CD4-positive, alpha-beta T cell treated with Interleukin-6 for 4 hours (primary cell): ENCODE results near the gene UBE2H.
"Not testable (repeated sequence)": the region's sequence is repeated elsewhere in the genome, so short reads cannot be mapped to it uniquely, and the experiment has no call there.

ENCODE experiments used
- DNase-seq: peaks from one replicate; pipeline ENCODE4 v3.0.0-alpha.2; 2020; ENCODE audit warnings: mixed read lengths

Gene UBE2H

GRCh38 chr7:129840757-129841156 lies 112.0 kb downstream of the UBE2H start:
- no peak for DNase-seq

- DNase-seq = no peak
Measured at GRCh38 chr7:129836983-129837382, 115.8 kb downstream of the UBE2H start.

GRCh38 chr7:129835569-129835968 lies 117.2 kb downstream of the UBE2H start:
- DNase-seq = no peak

- not testable (repeated sequence) for DNase-seq
Measured at GRCh38 chr7:129833353-129833752, 119.4 kb downstream of the UBE2H start.

- no peak for DNase-seq
Measured at GRCh38 chr7:129832701-129833227, 120.0 kb downstream of the UBE2H start.

GRCh38 chr7:129832282-129832681 lies 120.5 kb downstream of the UBE2H start:
- no peak for DNase-seq

GRCh38 chr7:129831424-129832058 lies 121.2 kb downstream of the UBE2H start:
- no peak for DNase-seq

- DNase-seq = no peak
Measured at GRCh38 chr7:129830949-129831348, 121.8 kb downstream of the UBE2H start.

GRCh38 chr7:129829737-129830631 lies 122.8 kb downstream of the UBE2H start:
- peak; percentile 66 for DNase-seq

GRCh38 chr7:129828989-129829736 lies 123.6 kb downstream of the UBE2H start:
- DNase-seq = no peak

GRCh38 chr7:129828078-129828762 lies 124.5 kb downstream of the UBE2H start:
- DNase-seq = no peak

GRCh38 chr7:129827467-129827990 lies 125.2 kb downstream of the UBE2H start:
- no peak for DNase-seq

GRCh38 chr7:129826895-129827294 lies 125.9 kb downstream of the UBE2H start:
- not testable (repeated sequence) for DNase-seq

GRCh38 chr7:129825209-129825970 lies 127.4 kb downstream of the UBE2H start:
- DNase-seq = peak; percentile 89

GRCh38 chr7:129824291-129825208 lies 128.2 kb downstream of the UBE2H start:
- DNase-seq = peak; percentile 35

GRCh38 chr7:129823143-129823542 lies 129.6 kb downstream of the UBE2H start:
- not testable (repeated sequence) for DNase-seq

GRCh38 chr7:129821476-129821875 lies 131.3 kb downstream of the UBE2H start:
- DNase-seq = no peak

GRCh38 chr7:129816742-129817141 lies 136.0 kb downstream of the UBE2H start:
- no peak for DNase-seq

GRCh38 chr7:129807863-129808262 lies 144.9 kb downstream of the UBE2H start:
- no peak for DNase-seq
